ENCODE results near the gene MAN2B2.

The MAN2B2 gene

GRCh38 chr4:6595897-6596537, 21.0 kb downstream of the MAN2B2 start:
- no peak for DNase-seq (ENCODE audit: low spot score)

- DNase-seq (ENCODE audit: low spot score), result no peak
Measured at GRCh38 chr4:6596948-6597347, 22.0 kb downstream of the MAN2B2 start.

GRCh38 chr4:6598127-6598526, 23.1 kb downstream of the MAN2B2 start:
- no peak for DNase-seq (ENCODE audit: low spot score)

- no peak for DNase-seq (ENCODE audit: low spot score)
Measured at GRCh38 chr4:6598641-6599040, 23.7 kb downstream of the MAN2B2 start.

- DNase-seq (ENCODE audit: low spot score), result no peak
Measured at GRCh38 chr4:6601661-6602250, 26.8 kb downstream of the MAN2B2 start.

- DNase-seq (ENCODE audit: low spot score), result no peak
Measured at GRCh38 chr4:6602289-6602688, 27.3 kb downstream of the MAN2B2 start.

- DNase-seq (ENCODE audit: low spot score), result no peak
Measured at GRCh38 chr4:6603128-6603527, 28.1 kb downstream of the MAN2B2 start.

- no peak for DNase-seq (ENCODE audit: low spot score)
Measured at GRCh38 chr4:6605114-6605513, 30.1 kb downstream of the MAN2B2 start.

DNA sequence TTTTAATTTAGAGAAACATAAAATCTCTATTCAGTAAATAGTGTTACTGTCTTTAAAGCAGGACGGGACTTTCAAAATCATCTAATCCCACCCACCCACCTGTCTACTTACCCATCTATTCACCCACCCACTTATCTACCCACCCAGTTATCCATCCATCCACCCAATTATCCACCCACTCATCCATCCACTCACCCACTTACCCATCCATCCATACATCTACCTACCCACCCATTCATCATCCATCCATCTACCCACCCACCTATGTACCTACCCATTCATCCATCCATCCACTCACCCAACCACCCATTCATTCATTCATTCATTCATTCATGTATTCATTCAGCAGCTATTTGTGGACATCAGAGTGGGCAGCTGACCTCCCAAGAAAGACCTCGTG, 30.6 kb downstream of the MAN2B2 start:
- no peak for DNase-seq (ENCODE audit: low spot score)

DNA sequence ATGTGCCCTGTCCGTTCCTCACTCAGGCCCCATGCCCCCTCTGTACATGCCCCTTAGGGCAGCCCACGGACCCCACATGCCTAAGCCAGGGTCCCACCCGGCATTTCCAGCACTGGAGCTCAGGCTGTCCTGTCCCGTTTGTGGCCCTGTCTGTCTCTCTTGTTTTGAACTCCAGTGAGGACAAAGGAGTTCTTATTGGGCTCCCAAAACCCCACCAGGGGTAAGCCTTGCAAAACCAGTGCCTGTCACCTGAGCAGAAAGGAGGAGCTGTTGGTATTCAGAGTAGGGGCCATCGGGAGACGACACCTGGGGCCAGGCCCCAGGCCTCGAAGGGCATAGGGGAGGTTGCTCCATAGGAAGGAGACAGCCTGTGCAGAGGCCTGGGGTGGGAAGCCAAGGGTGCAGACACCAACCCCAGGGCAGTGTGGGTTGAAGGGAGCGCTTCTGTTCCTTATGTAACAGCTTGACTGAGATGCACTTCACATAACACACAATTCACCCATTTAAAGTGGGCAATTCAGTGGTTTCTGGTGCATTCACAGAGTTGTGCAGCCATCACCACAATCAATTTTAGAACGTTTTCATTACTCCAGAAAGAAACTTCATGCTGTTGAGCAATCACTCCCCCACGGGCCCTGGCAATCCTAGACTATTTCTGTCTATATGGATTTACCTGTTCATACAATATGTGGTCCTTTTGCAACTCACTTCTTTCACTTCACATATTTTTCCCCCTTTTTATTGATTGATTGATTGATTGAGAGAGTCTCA, 31.7 kb downstream of the MAN2B2 start:
- no peak for DNase-seq (ENCODE audit: low spot score)

DNA sequence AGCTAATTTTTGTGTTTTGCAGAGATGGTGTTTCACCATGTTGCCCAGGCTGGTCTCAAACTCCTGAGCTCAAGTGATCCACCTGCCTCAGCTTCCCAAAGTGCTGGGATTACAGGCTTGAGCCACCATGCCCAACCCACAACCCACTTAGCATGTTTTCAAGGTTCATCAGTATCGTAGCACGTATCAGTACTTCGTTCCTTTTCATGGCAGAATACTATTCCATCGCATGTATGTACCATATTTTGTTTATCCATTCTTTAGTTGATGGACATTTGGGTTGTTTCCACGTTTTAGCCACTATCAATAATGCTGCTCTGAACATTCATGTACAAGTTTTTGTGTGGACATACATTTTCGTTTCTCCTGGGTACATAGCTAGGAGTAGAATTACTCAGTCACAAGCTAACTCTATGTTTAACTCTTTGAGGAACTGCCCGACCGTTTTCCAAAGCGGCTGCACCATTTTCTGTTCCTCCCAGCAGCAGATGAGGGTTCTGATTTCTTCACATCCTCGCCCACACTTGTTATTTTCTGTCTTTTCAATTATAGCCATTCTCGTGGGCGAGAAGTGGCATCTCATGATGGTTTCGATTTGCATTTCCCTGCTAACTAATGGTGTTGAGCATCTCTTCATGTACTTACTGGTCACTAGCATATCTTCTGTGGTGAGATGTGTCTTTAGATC, 32.5 kb downstream of the MAN2B2 start:
- DNase-seq (ENCODE audit: low spot score), result no peak

GRCh38 chr4:6608758-6609414, 33.9 kb downstream of the MAN2B2 start:
- DNase-seq (ENCODE audit: low spot score), result no peak

DNA sequence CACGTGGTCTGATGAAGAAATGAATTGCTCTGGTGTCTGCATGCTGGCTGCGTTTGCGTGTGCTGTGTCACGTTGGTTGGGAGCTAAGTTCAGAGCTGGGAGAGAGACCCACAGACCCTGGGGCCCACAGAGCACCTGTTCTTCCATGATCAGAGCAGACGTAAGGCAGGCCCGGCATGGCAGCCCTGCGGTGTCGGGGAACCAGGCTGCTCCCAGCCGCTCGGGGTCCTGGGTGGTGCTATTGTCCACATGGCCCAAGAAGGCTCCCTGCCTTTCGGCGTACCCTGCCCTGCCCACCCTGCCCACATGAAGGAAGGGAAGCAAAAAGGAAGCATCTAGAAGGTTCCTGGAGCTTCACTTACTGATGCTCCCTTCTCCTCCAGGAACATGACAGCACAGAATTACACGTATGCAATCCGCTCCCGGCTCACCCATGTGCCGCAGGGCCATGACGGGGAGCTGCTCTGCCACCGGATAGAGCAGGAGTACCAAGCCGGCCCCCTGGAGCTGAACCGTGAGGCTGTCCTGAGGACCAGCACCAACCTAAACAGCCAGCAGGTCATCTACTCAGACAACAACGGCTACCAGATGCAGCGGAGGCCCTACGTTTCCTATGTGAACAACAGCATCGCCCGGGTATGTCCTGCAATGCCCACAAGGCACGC, 34.6 kb downstream of the MAN2B2 start:
- no peak for DNase-seq (ENCODE audit: low spot score)

- no peak for DNase-seq (ENCODE audit: low spot score)
Measured at GRCh38 chr4:6610856-6611430, 36.0 kb downstream of the MAN2B2 start.

GRCh38 chr4:6612961-6613675, 38.1 kb downstream of the MAN2B2 start:
- DNase-seq (ENCODE audit: low spot score), result no peak

GRCh38 chr4:6613676-6614651, 39.0 kb downstream of the MAN2B2 start:
- no peak for DNase-seq (ENCODE audit: low spot score)

- DNase-seq (ENCODE audit: low spot score), result no peak
Measured at GRCh38 chr4:6614701-6615230, 39.8 kb downstream of the MAN2B2 start.

GRCh38 chr4:6616087-6616995, 41.4 kb downstream of the MAN2B2 start:
- DNase-seq (ENCODE audit: low spot score), result no peak

All from globus pallidus (tissue), 1 donor.